ENCODE measurements around the gene GPSM1. TPM values are rescaled to one million over a fixed set of nuclear protein-coding genes. Genes with fewer than 3 reads are reported as not detected.

GPSM1 gene
- total and polyA plus RNA-seq, 9 of the 15 experiments (the other 6 are each of a cell fraction or from before 2014, with no cell fraction given): 0.04 to 14.2 (median 3.1) TPM

DNA sequence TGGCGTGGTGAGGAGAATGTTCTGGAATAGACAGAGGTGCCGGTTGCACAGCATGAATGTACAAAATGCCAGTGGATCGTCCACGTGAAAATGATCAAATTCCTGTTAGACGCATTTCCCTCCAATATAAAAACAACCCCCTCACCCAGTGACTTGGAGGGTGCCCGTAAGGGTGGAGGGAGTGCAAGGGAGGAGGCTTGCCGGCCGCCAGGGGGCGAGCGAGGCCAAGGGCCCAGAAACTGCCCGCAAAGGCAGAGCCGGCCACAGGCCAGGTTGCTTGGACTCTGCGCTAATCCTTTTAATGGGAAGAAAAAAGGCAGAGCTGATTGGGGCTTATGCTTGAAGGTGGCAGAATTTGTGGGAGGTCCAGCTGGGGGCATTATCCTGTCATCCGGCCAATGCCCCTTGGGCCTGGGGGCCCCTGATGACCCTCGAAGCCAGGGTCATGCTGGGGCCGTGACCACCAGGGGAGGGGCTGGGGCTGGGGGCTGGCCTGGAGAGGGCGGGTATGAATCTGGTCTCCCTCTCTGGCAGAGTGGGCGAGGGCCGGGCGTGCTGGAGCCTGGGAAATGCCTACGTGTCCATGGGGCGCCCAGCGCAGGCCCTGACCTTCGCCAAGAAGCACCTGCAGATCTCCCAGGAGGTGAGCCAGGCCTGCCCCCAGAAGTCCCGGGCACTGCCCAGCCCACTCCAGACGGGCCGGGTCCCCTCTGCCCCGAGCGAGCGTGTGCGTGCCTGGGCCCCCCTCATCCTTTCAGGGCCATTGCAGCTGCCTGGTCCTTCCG lies 12.0 kb downstream of the GPSM1 start (continued):
- TF ChIP-seq GTF2F1 (IDR thresholded peaks at IDR 0.05; ENCODE audit: low read depth, low read length) (no peak), ZNF561 (CRISPR knock-in tag; conservative IDR thresholded peaks at IDR 0.05) (no peak), KDM2B (CRISPR knock-in tag; IDR thresholded peaks at IDR 0.05) (0 out of 2 replicates have a peak, but pooled peaks have one; percentile 71), RB1 (IDR thresholded peaks at IDR 0.05; ENCODE audit: low read depth) (peak; percentile 64), ZNF318 (IDR thresholded peaks at IDR 0.05; ENCODE audit: borderline replicate concordance in 1 of 2, low read depth in 1 of 2) (no peak), E2F3 (CRISPR knock-in tag; IDR thresholded peaks at IDR 0.05) (no peak), CC2D1A (IDR thresholded peaks at IDR 0.05) (no peak), HINFP (tag; conservative IDR thresholded peaks at IDR 0.05; ENCODE audit: low read depth) (no peak), CLOCK (CRISPR knock-in tag; IDR thresholded peaks at IDR 0.05; ENCODE audit: borderline replicate concordance) (no peak), PRDM10 (IDR thresholded peaks at IDR 0.05; ENCODE audit: partially characterized antibody) (peak; percentile 41)

Data from K562 (cell line).